Measurements from ENCODE around the gene HMCN2. TPM values are rescaled to one million over a fixed set of nuclear protein-coding genes. Genes with fewer than 3 reads are reported as not detected.

Gene HMCN2
- total and polyA plus RNA-seq, 4 donors = 0.24 to 1.8 (median 0.29) TPM

GRCh38 chr9:130418776-130419175, 153.2 kb downstream of the HMCN2 start:
- TF ChIP-seq RAD21 (IDR thresholded peaks at IDR 0.05) = no peak
- TF ChIP-seq YY1 (IDR thresholded peaks at IDR 0.05) = no peak
- TF ChIP-seq, protein P1, sequence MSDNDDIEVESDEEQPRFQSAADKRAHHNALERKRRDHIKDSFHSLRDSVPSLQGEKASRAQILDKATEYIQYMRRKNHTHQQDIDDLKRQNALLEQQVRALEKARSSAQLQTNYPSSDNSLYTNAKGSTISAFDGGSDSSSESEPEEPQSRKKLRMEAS (IDR thresholded peaks at IDR 0.05) = no peak
- no peak for TF ChIP-seq TAF1 (conservative IDR thresholded peaks at IDR 0.05)
- no peak for TF ChIP-seq HNF4G (IDR thresholded peaks at IDR 0.05)
- TF ChIP-seq JUND (IDR thresholded peaks at IDR 0.05) = no peak
- TF ChIP-seq, protein P2, sequence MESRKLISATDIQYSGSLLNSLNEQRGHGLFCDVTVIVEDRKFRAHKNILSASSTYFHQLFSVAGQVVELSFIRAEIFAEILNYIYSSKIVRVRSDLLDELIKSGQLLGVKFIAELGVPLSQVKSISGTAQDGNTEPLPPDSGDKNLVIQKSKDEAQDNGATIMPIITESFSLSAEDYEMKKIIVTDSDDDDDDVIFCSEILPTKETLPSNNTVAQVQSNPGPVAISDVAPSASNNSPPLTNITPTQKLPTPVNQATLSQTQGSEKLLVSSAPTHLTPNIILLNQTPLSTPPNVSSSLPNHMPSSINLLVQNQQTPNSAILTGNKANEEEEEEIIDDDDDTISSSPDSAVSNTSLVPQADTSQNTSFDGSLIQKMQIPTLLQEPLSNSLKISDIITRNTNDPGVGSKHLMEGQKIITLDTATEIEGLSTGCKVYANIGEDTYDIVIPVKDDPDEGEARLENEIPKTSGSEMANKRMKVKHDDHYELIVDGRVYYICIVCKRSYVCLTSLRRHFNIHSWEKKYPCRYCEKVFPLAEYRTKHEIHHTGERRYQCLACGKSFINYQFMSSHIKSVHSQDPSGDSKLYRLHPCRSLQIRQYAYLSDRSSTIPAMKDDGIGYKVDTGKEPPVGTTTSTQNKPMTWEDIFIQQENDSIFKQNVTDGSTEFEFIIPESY (IDR thresholded peaks at IDR 0.05) = no peak
- no peak for DNase-seq (ENCODE audit: low spot score)
- 93% methylated on average over 18 of the region's 18 CpGs for WGBS

GRCh38 chr9:130419521-130420035, 154.0 kb downstream of the HMCN2 start:
- H3K4me3 ChIP-seq (ENCODE audit: low read depth in 1 of 3, low read length in 3 of 3) = no peak overlapping the region
- DNase-seq (ENCODE audit: low spot score) = no peak
- H3K4me1 ChIP-seq (ENCODE audit: control insufficient read depth in 4 of 4, insufficient read depth in 4 of 4, low read length in 3 of 4) = no peaks in the 10 kb centered on the region
- no peaks in the 10 kb centered on the region for H3K9me3 ChIP-seq (ENCODE audit: control insufficient read depth in 4 of 4, low read length in 3 of 4)
- no peak overlapping the region for H3K27ac ChIP-seq (ENCODE audit: low read depth in 1 of 2, low read length in 2 of 2)
- H3K27me3 ChIP-seq (ENCODE audit: control insufficient read depth in 4 of 4, insufficient read depth in 4 of 4, low read length in 3 of 4) = no peaks in the 10 kb centered on the region
- no peaks in the 10 kb centered on the region for H3K36me3 ChIP-seq (ENCODE audit: control insufficient read depth in 4 of 4, insufficient read depth in 3 of 4, low read depth in 1 of 4, low read length in 3 of 4)
- no peak overlapping the region for H3K9ac ChIP-seq (ENCODE audit: low read depth in 1 of 2, low read length in 2 of 2)
- TF ChIP-seq CTCF (IDR thresholded peaks at IDR 0.05; ENCODE audit: low read depth, low read length, missing input control) (no peak), HNF4G (IDR thresholded peaks at IDR 0.05) (no peak), YY1 (IDR thresholded peaks at IDR 0.05) (no peak), EGR1 (IDR thresholded peaks at IDR 0.05; ENCODE audit: low read depth in 2 of 2) (no peak), ATF3 (IDR thresholded peaks at IDR 0.05) (no peak)
- TF ChIP-seq, protein P3, sequence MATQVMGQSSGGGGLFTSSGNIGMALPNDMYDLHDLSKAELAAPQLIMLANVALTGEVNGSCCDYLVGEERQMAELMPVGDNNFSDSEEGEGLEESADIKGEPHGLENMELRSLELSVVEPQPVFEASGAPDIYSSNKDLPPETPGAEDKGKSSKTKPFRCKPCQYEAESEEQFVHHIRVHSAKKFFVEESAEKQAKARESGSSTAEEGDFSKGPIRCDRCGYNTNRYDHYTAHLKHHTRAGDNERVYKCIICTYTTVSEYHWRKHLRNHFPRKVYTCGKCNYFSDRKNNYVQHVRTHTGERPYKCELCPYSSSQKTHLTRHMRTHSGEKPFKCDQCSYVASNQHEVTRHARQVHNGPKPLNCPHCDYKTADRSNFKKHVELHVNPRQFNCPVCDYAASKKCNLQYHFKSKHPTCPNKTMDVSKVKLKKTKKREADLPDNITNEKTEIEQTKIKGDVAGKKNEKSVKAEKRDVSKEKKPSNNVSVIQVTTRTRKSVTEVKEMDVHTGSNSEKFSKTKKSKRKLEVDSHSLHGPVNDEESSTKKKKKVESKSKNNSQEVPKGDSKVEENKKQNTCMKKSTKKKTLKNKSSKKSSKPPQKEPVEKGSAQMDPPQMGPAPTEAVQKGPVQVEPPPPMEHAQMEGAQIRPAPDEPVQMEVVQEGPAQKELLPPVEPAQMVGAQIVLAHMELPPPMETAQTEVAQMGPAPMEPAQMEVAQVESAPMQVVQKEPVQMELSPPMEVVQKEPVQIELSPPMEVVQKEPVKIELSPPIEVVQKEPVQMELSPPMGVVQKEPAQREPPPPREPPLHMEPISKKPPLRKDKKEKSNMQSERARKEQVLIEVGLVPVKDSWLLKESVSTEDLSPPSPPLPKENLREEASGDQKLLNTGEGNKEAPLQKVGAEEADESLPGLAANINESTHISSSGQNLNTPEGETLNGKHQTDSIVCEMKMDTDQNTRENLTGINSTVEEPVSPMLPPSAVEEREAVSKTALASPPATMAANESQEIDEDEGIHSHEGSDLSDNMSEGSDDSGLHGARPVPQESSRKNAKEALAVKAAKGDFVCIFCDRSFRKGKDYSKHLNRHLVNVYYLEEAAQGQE (IDR thresholded peaks at IDR 0.05) = no peak
- TF ChIP-seq, protein P2 (IDR thresholded peaks at IDR 0.05) = no peak
- 96% methylated on average over 8 of the region's 8 CpGs for WGBS

More at GRCh38 chr9:130418776-130419175, 153.2 kb downstream of the HMCN2 start:
- Histone ChIP-seq H3K27me3 (ENCODE audit: control insufficient read depth in 4 of 4, insufficient read depth in 4 of 4, low read length in 3 of 4) (no peaks in the 10 kb centered on the region), H3K9ac (ENCODE audit: low read depth in 1 of 2, low read length in 2 of 2) (no peak overlapping the region), H3K9me3 (ENCODE audit: control insufficient read depth in 4 of 4, low read length in 3 of 4) (no peaks in the 10 kb centered on the region), H3K36me3 (ENCODE audit: control insufficient read depth in 4 of 4, insufficient read depth in 3 of 4, low read depth in 1 of 4, low read length in 3 of 4) (no peaks in the 10 kb centered on the region), H3K4me1 (ENCODE audit: control insufficient read depth in 4 of 4, insufficient read depth in 4 of 4, low read length in 3 of 4) (no peaks in the 10 kb centered on the region), H3K27ac (ENCODE audit: low read depth in 1 of 2, low read length in 2 of 2) (no peak overlapping the region), H3K4me3 (ENCODE audit: low read depth in 1 of 3, low read length in 3 of 3) (no peak overlapping the region)

Data from liver (tissue), 9 donors.